IPS-15b (cell line): ENCODE measurements around the gene FBF1.
A peak's percentile ranks its signal among the peaks of the same experiment; 100 is the strongest.

ENCODE experiments used
- H3K27me3 ChIP-seq: one replicate; pipeline ENCODE4 v1.6.1; 2013; ENCODE audit warnings: low read length; ENCODE audit not compliant: control insufficient read depth, insufficient read depth
- H3K36me3 ChIP-seq: one replicate; pipeline ENCODE4 v1.6.1; 2013; ENCODE audit warnings: low read length; ENCODE audit not compliant: control insufficient read depth, insufficient read depth
- H3K4me1 ChIP-seq: one replicate; pipeline ENCODE4 v1.6.1; 2013; ENCODE audit warnings: mild to moderate bottlenecking, low read length; ENCODE audit not compliant: control insufficient read depth, insufficient read depth
- H3K4me3 ChIP-seq: one replicate; pipeline ENCODE4 v1.5.1; 2013; ENCODE audit warnings: low read depth, low read length
- H3K9ac ChIP-seq: one replicate; pipeline ENCODE4 v1.6.1; 2013; ENCODE audit warnings: low read depth, mild to moderate bottlenecking, low read length
- H3K9me3 ChIP-seq: one replicate; pipeline ENCODE4 v1.6.1; 2013; ENCODE audit warnings: mild to moderate bottlenecking, low read length; ENCODE audit not compliant: control insufficient read depth, insufficient read depth

Gene FBF1

DNA sequence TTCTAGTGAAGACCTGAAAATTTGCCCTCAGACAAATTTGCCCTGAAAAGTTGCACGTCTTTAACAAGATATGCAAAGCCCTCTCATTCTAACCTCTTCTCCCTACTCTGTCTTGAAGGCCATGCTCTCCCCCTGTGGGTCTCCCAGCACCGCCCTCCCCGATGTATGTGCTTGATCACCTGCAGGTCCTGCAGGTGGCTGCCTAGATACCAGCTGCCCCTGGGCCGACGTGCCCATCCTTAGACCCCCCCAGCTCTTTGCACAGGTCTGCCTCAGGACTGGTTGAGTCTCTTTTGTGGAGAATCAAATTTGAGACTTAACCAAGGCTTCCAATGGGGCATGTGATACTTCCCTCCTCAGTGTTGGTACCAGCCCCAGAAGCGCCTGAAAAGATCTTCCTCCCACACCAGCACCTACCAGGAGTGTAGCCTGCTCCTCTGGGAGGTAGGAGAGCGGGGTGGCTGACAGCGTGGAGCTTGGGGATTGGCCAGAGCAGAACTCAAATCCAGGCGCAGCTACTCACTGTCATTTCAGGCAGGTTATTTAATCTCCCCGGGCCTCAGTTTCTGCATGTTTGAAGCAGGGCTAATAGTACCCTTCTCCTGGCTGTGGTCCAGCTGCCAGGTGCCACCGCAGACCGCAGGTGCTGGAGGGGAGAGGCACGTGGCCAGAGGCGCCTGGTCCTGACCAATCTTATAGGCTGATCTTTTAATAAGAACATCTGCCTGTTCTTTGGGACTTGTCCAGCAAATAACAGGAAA, 31.6 kb downstream of the FBF1 start:
- H3K4me3 ChIP-seq, result no peak overlapping the region
- H3K9me3 ChIP-seq, result no peaks in the 10 kb centered on the region
- H3K9ac ChIP-seq, result no peak overlapping the region

DNA sequence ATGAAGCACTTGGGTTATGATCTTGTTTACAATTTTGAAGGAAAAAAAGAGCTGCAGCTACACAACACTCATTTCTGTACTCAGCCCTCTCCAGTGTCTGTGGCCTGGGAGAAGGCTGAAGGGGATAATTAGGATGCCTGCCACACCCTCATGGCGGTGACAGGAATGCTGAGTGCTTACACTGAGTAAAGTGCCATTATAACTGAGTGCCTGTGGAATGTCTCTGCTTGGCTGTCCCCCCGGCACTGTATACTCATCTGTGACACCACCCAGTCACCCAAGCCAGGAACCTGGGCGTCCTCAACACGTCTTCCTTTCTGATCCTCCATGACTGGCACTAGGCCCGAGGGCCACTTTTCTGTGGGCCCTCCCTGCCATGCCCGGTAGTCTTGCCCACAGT, 32.6 kb downstream of the FBF1 start:
- no peak overlapping the region for H3K9ac ChIP-seq
- no peak overlapping the region for H3K4me3 ChIP-seq
- peaks cover under 1% of the 10 kb centered on the region for H3K36me3 ChIP-seq
- no peaks in the 10 kb centered on the region for H3K27me3 ChIP-seq
- no peaks in the 10 kb centered on the region for H3K4me1 ChIP-seq
- no peaks in the 10 kb centered on the region for H3K9me3 ChIP-seq

More for the DNA sequence above, 31.6 kb downstream of the FBF1 start:
- no peaks in the 10 kb centered on the region for H3K27me3 ChIP-seq
- peaks cover 6% of the 10 kb centered on the region for H3K36me3 ChIP-seq
- no peaks in the 10 kb centered on the region for H3K4me1 ChIP-seq

DNA sequence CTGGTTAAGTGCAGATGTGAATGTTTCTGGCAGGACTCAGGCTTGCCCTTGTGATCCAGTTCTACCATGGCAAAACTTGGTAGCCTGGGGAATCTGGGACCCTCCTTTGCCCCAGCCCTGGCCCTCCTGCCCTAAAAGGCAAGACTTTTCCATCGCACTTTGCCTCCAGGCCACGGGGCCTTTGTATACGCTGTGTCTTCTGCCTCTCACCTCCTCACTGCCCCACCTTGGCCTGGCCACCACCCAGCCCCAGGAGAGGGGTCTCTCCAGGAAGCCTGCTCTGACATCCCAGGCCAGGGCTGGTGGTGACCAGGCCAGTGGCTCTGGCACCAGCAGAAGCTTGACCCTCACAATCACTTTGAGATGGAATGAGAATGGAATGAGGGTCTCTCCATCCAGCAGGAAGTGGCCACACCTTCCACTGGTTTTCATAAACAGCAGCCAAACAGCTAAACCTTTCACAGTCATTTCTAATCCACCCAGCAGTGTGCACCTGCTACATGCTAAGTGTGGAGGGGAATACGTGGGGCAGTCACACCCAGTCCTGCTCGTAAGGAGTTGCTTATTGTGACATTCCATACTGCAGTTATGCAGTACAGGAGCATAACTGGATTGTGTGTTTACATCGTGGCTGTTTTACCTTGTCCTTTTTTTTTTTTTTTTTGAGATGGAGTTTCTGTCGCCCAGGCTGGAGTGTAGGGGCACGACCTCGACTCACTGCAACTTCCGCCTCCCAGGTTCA, 34.5 kb downstream of the FBF1 start:
- Histone ChIP-seq H3K27me3 (no peaks in the 10 kb centered on the region), H3K4me3 (no peak overlapping the region), H3K4me1 (no peaks in the 10 kb centered on the region), H3K36me3 (peaks cover 11% of the 10 kb centered on the region), H3K9me3 (no peaks in the 10 kb centered on the region), H3K9ac (no peak overlapping the region)

DNA sequence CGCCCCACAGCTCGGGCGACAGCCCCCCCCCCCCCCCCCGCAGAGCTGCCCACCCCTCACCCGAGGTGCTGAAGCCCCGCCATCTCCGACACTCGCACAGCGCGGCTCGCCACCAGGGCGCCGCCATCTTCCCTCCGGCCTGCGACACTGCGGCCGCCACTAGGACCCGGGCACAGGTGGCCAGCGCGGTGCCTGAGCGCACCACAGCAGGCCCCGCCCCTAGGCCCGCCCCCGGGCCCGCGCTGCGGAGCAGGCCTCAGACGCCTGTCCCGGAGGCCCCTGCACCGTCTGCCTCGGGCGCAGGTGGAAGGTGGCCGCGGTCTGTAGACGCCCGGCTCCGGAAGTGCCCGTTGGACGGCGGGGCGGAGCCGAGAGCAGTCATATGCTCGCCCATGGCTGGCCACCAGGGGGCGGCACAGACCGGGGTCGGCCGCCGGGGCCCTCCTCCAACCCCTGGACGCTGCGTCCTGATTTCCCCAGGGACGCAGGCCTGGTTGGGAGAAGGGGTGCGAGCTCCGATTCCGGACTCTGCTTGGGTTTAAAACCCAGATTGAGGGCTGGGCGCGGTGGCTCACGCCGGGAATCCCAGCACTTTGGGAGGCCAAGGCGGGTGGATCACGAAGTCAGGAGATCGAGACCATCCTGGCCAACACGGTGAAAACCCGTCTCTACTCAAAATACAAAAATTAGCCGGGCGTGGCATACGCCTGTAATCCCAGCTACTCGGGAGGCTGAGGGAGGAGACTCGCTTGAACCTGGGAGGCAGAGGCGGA, 35.9 kb downstream of the FBF1 start, which contains the start of gene MRPL38:
Gene MRPL38, minus strand, starts transcription at position 136 of the 773 bp plus-strand sequence. Its CDS starts 9 bp downstream, at position 127.
- peak within 1 kb of the TSS; percentile 79 for H3K9ac ChIP-seq
- no peaks in the 10 kb centered on the region for H3K27me3 ChIP-seq
- no peaks in the 10 kb centered on the region for H3K4me1 ChIP-seq
- H3K4me3 ChIP-seq, result peak within 1 kb of the TSS; percentile 80
- H3K9me3 ChIP-seq, result no peaks in the 10 kb centered on the region
- H3K36me3 ChIP-seq, result peaks cover 24% of the 10 kb centered on the region

DNA sequence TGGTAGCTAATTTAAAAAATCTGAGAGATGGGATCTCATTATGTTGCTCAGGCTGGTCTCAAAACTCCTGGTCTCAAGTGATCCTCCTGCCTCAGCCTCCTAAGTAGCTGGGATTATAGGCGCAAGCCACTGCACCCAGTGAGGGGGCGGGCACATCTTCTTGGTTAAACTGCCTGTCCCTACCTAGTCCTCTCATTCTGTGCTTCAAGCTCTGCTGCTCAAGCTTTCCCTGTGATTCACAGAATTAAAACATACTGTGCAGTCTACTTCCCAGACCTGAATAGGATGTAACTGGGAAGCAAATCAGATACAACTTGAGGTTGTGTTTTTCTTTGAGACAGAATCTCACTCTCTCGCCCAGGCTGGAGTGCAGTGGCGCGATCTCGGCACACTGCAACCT, 38.4 kb downstream of the FBF1 start:
- Histone ChIP-seq H3K4me1 (peaks cover 2% of the 10 kb centered on the region), H3K36me3 (peaks cover 40% of the 10 kb centered on the region), H3K9me3 (no peaks in the 10 kb centered on the region), H3K27me3 (no peaks in the 10 kb centered on the region), H3K4me3 (no peak overlapping the region), H3K9ac (no peak overlapping the region)

DNA sequence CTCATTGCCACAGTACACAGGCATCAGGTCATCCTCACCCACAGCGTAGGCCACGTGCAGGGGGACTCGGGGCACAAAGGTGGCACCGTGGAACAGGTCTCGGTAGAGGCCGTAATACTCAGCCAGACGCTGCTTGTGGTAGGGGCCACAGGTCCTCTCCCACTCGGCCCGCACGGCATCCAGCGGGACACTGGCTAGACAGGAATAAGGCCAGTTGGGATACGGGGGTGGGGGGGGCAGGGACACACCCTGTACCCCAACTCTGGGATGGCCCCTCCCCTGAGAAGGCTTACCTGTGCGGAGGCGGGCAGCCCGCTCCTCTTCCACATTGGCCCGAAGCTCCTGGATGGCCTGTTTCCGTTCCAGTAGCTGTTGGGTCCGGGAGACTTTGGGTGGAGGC, 39.1 kb downstream of the FBF1 start:
- Histone ChIP-seq H3K36me3 (peaks cover 40% of the 10 kb centered on the region), H3K4me1 (peaks cover 2% of the 10 kb centered on the region), H3K27me3 (no peaks in the 10 kb centered on the region), H3K9me3 (no peaks in the 10 kb centered on the region), H3K4me3 (no peak overlapping the region), H3K9ac (no peak overlapping the region)

DNA sequence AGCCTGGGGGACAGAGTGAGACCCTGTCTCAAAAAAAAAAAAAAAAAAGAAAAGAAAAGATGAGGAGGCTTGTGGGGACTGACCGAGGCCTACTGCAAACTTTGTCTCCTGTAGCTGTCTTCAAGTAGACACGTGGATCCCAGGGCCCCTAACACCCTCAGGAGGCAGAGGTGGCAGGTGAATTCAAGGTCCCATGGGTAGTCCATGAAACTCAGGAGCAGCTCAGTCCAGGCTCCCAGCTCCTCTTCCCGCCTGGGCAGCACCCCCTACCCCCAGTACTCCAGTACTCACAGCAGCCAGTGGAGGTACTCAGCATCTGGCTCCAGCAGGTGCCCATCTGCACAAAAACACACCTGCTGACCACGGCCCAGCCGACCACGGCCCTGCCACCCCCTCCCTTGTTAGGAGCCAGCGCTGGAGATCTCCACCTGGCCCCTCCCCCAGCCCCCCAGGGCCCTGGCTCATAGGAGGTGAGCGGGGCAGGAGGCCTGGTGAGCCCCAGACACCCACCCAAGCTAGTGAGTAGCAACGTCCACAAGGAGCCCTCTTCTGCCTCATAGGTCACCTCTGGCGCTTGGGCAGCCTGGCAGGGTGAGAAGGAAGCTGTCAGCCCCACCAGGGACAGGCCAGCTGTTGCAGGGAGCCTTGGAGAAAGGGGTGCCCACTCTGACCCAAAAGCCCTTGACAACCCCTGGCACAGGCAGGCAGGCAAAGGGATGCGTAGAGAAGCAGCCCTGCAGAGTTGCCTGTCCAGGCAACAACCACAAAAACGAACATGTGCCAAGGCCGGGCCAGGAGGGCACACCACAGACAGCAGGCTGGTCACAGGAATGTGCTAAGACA, 39.9 kb downstream of the FBF1 start:
- Histone ChIP-seq H3K9ac (no peak overlapping the region), H3K9me3 (no peaks in the 10 kb centered on the region), H3K4me3 (no peak overlapping the region), H3K4me1 (peaks cover 2% of the 10 kb centered on the region), H3K27me3 (no peaks in the 10 kb centered on the region), H3K36me3 (peaks cover 40% of the 10 kb centered on the region)

DNA sequence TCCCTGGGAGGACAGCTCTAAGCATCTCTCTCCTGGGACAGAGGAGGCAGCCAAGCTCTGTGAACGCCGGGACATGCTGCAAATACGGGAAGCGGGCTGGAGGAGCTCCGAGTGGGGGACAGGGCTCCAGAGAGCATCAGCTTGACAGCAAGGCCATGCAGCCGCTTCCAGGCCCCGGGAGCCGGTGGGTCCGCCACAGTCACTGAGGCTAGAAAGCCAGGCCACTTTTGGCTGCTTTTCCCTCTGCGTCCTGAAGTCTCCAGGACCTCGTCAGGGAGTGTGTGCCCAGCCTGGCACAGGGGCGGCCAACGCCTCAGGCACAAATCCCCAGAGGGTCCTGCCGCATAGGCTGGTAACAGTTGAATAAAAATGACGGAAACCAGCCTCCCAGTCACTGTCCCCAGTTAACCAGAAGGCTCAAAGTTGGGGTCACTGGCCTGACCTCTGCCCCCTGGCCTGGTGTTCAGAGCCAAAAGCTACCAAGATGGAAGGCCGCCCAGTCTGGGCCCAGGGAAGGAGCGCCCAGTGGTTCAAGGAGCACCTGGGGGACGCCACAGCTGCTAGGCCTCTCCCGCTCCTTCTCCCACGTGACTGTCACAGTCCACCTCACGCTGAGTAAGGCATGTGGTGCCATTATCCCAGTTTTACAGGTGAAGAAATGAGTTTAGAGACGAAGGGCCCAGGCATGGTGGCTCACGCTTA, 40.9 kb downstream of the FBF1 start:
- H3K9me3 ChIP-seq, result no peaks in the 10 kb centered on the region
- H3K4me1 ChIP-seq, result peaks cover 5% of the 10 kb centered on the region
- peaks cover 40% of the 10 kb centered on the region for H3K36me3 ChIP-seq
- H3K4me3 ChIP-seq, result no peak overlapping the region
- no peak overlapping the region for H3K9ac ChIP-seq
- H3K27me3 ChIP-seq, result no peaks in the 10 kb centered on the region

DNA sequence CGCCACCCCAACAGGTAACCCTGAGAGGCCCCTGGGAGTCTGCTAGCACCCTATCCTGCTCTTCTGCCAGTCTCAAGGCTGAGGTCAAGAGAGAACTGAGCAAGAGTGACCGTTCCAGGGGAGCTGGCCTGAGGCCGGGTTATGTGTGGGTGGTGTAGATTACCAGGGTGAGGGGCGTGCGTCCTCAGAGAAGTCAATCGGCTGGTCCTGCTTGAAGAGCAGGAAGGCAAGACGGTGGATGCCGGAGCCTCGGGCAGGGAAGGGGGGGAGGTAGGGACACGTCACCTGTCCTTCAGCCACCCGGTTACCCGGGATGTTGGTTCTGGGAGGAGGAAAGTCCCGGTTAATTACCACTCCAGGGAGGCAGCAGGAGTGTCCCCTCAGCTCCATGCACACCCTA, 41.5 kb downstream of the FBF1 start:
- H3K9me3 ChIP-seq, result no peaks in the 10 kb centered on the region
- H3K9ac ChIP-seq, result no peak overlapping the region
- H3K4me3 ChIP-seq, result no peak overlapping the region
- peaks cover 9% of the 10 kb centered on the region for H3K4me1 ChIP-seq
- peaks cover 40% of the 10 kb centered on the region for H3K36me3 ChIP-seq
- H3K27me3 ChIP-seq, result no peaks in the 10 kb centered on the region

DNA sequence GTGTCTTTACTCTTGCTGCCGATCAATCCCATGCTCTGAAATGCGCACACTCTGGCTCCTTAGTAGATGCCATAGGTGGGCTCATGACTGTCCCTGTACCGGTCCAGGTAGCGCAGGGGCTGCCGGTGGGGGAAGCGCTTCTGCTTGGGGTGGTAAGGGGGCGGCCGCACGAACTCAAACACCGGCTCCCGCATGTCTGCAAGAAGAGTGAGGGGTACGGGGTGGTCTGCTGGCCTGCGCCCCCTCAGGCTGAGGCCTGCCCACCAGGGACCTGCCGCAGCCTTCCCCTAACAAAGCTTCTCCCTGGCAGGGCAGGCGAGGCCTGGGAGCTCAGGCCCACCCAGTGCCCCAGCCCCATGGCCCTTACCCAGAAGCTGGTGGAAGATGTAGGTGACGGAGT, 42.1 kb downstream of the FBF1 start:
- Histone ChIP-seq H3K27me3 (no peaks in the 10 kb centered on the region), H3K36me3 (peaks cover 40% of the 10 kb centered on the region), H3K9me3 (no peaks in the 10 kb centered on the region), H3K9ac (no peak overlapping the region), H3K4me3 (no peak overlapping the region), H3K4me1 (peaks cover 11% of the 10 kb centered on the region)
